ENCODE data around the gene GNB5.

GNB5 gene

GRCh38 chr15:52093539-52094510, 97.4 kb downstream of the GNB5 start (continued):
- TF ChIP-seq PATZ1 (CRISPR knock-in tag; IDR thresholded peaks at IDR 0.05; ENCODE audit: borderline replicate concordance): peak; percentile 39; the same call in 1 of the 2 replicates
- TF ChIP-seq RARB (CRISPR knock-in tag; IDR thresholded peaks at IDR 0.05): no peak; the same call in none of the 2 replicates
- TF ChIP-seq ZNF70 (CRISPR knock-in tag; IDR thresholded peaks at IDR 0.05): no peak
- no peak for TF ChIP-seq SNAI2 (CRISPR knock-in tag; IDR thresholded peaks at IDR 0.05)
- no peak for TF ChIP-seq PPARA (CRISPR knock-in tag; IDR thresholded peaks at IDR 0.05; ENCODE audit: borderline replicate concordance)
- TF ChIP-seq, protein P1, sequence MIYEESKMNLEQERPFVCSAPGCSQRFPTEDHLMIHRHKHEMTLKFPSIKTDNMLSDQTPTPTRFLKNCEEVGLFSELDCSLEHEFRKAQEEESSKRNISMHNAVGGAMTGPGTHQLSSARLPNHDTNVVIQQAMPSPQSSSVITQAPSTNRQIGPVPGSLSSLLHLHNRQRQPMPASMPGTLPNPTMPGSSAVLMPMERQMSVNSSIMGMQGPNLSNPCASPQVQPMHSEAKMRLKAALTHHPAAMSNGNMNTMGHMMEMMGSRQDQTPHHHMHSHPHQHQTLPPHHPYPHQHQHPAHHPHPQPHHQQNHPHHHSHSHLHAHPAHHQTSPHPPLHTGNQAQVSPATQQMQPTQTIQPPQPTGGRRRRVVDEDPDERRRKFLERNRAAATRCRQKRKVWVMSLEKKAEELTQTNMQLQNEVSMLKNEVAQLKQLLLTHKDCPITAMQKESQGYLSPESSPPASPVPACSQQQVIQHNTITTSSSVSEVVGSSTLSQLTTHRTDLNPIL (CRISPR knock-in tag; IDR thresholded peaks at IDR 0.05; ENCODE audit: low read depth): peak; percentile 75; the same call in 1 of the 2 replicates
- TF ChIP-seq TCF4 (CRISPR knock-in tag; IDR thresholded peaks at IDR 0.05; ENCODE audit: borderline replicate concordance): no peak
- TF ChIP-seq ZNF8 (CRISPR knock-in tag; IDR thresholded peaks at IDR 0.05): no peak
- TF ChIP-seq CSRNP3 (CRISPR knock-in tag; IDR thresholded peaks at IDR 0.05): no peak
- no peak for TF ChIP-seq GLIS3 (CRISPR knock-in tag; IDR thresholded peaks at IDR 0.05)

GRCh38 chr15:52093167-52093538, 98.0 kb downstream of the GNB5 start:
- TF ChIP-seq RARB (CRISPR knock-in tag; IDR thresholded peaks at IDR 0.05) (no peak), ISL1 (CRISPR knock-in tag; IDR thresholded peaks at IDR 0.05) (no peak), ESRRG (CRISPR knock-in tag; IDR thresholded peaks at IDR 0.05) (no peak), CSDC2 (CRISPR knock-in tag; IDR thresholded peaks at IDR 0.05) (no peak), ZFP3 (CRISPR knock-in tag; IDR thresholded peaks at IDR 0.05) (no peak), GLIS3 (CRISPR knock-in tag; IDR thresholded peaks at IDR 0.05) (no peak), TCF4 (CRISPR knock-in tag; IDR thresholded peaks at IDR 0.05; ENCODE audit: borderline replicate concordance) (no peak), ZFP30 (CRISPR knock-in tag; IDR thresholded peaks at IDR 0.05) (no peak), ARNTL (CRISPR knock-in tag; IDR thresholded peaks at IDR 0.05; ENCODE audit: borderline replicate concordance, low read depth) (no peak), SNAI2 (CRISPR knock-in tag; IDR thresholded peaks at IDR 0.05) (no peak)
- ATAC-seq: peak; percentile 5

DNA sequence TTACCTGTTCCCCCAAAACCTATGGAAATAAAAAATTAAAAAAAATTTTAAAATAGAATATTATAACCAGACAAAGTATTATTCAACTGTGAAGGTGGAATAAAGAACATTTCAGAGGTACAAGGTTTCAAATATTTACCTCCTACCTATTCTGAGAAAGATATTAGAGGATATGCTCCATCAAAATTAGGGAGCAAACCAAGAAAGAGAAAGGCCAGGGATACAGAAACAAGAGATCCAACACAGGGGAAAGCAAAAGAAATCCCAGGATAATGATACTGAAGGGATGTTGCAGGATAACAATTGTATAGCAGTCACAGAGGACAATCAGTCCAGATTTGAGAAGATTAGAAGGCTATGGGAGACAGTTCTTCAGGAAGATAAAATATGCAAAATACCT, 101.0 kb downstream of the GNB5 start:
- no peak for ATAC-seq

More for the DNA sequence above, 101.0 kb downstream of the GNB5 start:
- TF ChIP-seq, protein P2, sequence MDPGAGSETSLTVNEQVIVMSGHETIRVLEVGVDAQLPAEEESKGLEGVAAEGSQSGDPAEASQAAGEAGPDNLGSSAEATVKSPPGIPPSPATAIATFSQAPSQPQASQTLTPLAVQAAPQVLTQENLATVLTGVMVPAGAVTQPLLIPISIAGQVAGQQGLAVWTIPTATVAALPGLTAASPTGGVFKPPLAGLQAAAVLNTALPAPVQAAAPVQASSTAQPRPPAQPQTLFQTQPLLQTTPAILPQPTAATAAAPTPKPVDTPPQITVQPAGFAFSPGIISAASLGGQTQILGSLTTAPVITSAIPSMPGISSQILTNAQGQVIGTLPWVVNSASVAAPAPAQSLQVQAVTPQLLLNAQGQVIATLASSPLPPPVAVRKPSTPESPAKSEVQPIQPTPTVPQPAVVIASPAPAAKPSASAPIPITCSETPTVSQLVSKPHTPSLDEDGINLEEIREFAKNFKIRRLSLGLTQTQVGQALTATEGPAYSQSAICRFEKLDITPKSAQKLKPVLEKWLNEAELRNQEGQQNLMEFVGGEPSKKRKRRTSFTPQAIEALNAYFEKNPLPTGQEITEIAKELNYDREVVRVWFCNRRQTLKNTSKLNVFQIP (CRISPR knock-in tag; IDR thresholded peaks at IDR 0.05; ENCODE audit: borderline replicate concordance, low read depth): no peak
- TF ChIP-seq ZFP3 (CRISPR knock-in tag; IDR thresholded peaks at IDR 0.05) (no peak), ZNF8 (CRISPR knock-in tag; IDR thresholded peaks at IDR 0.05) (no peak), PPARA (CRISPR knock-in tag; IDR thresholded peaks at IDR 0.05; ENCODE audit: borderline replicate concordance) (no peak)
- TF ChIP-seq, protein P1 (CRISPR knock-in tag; IDR thresholded peaks at IDR 0.05; ENCODE audit: low read depth): no peak

All from SK-N-SH treated with all-trans-retinoic acid at 6 μM for 48 hours (cell line).